SK-N-SH (cell line): ENCODE data around the gene EPB41L4A. TPM values are rescaled to one million over a fixed set of nuclear protein-coding genes. Genes with fewer than 3 reads are reported as not detected.
"Not testable (repeated sequence)": the region's sequence is repeated elsewhere in the genome, so short reads cannot be mapped to it uniquely, and the experiment has no call there.

Experiments
- CTCF ChIA-PET: fragments of 300-600, 350-600 bp; formaldehyde crosslinking; extraction: SDS; loops from one replicate; lab custom pipeline; 2021; lab: Yijun Ruan, JAX
- POLR2A ChIA-PET: fragments of 350-600 bp; sonication (Branson Sonifier 250); formaldehyde crosslinking; extraction: SDS; loops from one replicate; lab custom pipeline; 2020; ENCODE audit warnings: antibody characterized with exemption, inconsistent platforms; lab: Yijun Ruan, JAX
- DNase-seq: peaks from one replicate; pipeline ENCODE4 v3.0.0; 2012
- H2AFZ ChIP-seq: fragments of 200-600 bp; sonication (generic); 2 replicates; pipeline ENCODE4 v1.8.1; 2016; ENCODE audit warnings: antibody characterized with exemption, mild to moderate bottlenecking, low read depth
- H3F3A ChIP-seq: fragments of 200-600 bp; sonication (generic); replicated peaks from 2 replicates; pipeline ENCODE3; 2016; ENCODE audit warnings: antibody characterized with exemption, mild to moderate bottlenecking; ENCODE audit not compliant: insufficient read depth
- H3K27ac ChIP-seq, 2 experiments: fragments of 200-500 bp in 1 of 2; fragments of 200-600 bp in 1 of 2; sonication (Bioruptor generic) in 1 of 2; sonication (generic), shearing (Covaris generic) in 1 of 2; 2 replicates each; pipeline versions ENCODE4 v1.5.1 to v1.6.1; 2014 to 2016; ENCODE audit warnings: low read depth in 2 of 2, inconsistent platforms in 1 of 2, low read length in 1 of 2, mild to moderate bottlenecking in 1 of 2, mixed read lengths in 1 of 2
- H3K27me3 ChIP-seq: fragments of 200-600 bp; sonication (generic), shearing (Covaris generic); 2 replicates; pipeline ENCODE4 v1.6.1; 2016; ENCODE audit warnings: mixed run types; ENCODE audit not compliant: insufficient read depth
- H3K36me3 ChIP-seq, 2 experiments: fragments of 200-500 bp in 1 of 2; fragments of 200-600 bp in 1 of 2; sonication (Bioruptor generic) in 1 of 2; sonication (generic) in 1 of 2; replicated peaks in 1 of 2; 2 replicates each; pipeline versions ENCODE3 to v1.5.1; 2014 to 2016; ENCODE audit warnings: low read length in 1 of 2, mild to moderate bottlenecking in 1 of 2; ENCODE audit not compliant: insufficient read depth in 2 of 2, control insufficient read depth in 1 of 2
- H3K4me1 ChIP-seq, 2 experiments: fragments of 200-500 bp in 1 of 2; fragments of 200-600 bp in 1 of 2; sonication (Bioruptor generic) in 1 of 2; sonication (generic), shearing (Covaris generic) in 1 of 2; 2 replicates each; pipeline versions ENCODE4 v1.5.1 to v1.6.1; 2014 to 2016; ENCODE audit warnings: low read depth in 1 of 2, low read length in 1 of 2, mixed run types in 1 of 2; ENCODE audit not compliant: insufficient read depth in 2 of 2, control insufficient read depth in 1 of 2
- H3K4me2 ChIP-seq: fragments of 200-600 bp; sonication (generic), shearing (Covaris generic); 2 replicates; pipeline ENCODE4 v1.6.1; 2017; ENCODE audit warnings: mixed run types
- H3K4me3 ChIP-seq, 2 experiments: fragments of 200-500 bp in 1 of 2; fragments of 200-600 bp in 1 of 2; sonication (Bioruptor generic) in 1 of 2; sonication (generic), shearing (Covaris generic) in 1 of 2; 2 replicates each; pipeline versions ENCODE4 v1.5.1 to v1.8.1; 2014 to 2016; ENCODE audit warnings: low read depth in 2 of 2, inconsistent platforms in 1 of 2, low read length in 1 of 2, mild to moderate bottlenecking in 1 of 2, mixed read lengths in 1 of 2, moderate library complexity in 1 of 2
- H3K79me2 ChIP-seq: fragments of 200-600 bp; sonication (generic); 2 replicates; pipeline ENCODE4 v1.8.1; 2017; ENCODE audit warnings: mild to moderate bottlenecking; ENCODE audit not compliant: insufficient read depth
- H3K9ac ChIP-seq: fragments of 200-600 bp; sonication (generic); 2 replicates; pipeline ENCODE4 v1.6.1; 2017; ENCODE audit warnings: mixed run types
- H3K9me2 ChIP-seq: fragments of 200-600 bp; sonication (generic); 2 replicates; pipeline ENCODE4 v1.6.1; 2017; ENCODE audit warnings: mixed run types
- H3K9me3 ChIP-seq: fragments of 200-600 bp; sonication (generic); 2 replicates; pipeline ENCODE4 v1.6.1; 2017; ENCODE audit warnings: mixed run types, mild to moderate bottlenecking, moderate library complexity
- H4K20me1 ChIP-seq: fragments of 200-600 bp; sonication (generic); 2 replicates; pipeline ENCODE4 v1.6.1; 2017; ENCODE audit warnings: mild to moderate bottlenecking, mixed run types; ENCODE audit not compliant: insufficient read depth
- CHD2 ChIP-seq: fragments of 150-350 bp; IDR thresholded peaks from 2 replicates; pipeline ENCODE4 v1.6.1; 2018; ENCODE audit warnings: low read length; ENCODE audit not compliant: partially characterized antibody
- ELF1 ChIP-seq: IDR thresholded peaks from 2 replicates; pipeline ENCODE4 v1.4.0; 2012
- EP300 ChIP-seq, 2 experiments: IDR thresholded peaks; 2 replicates each; pipeline versions ENCODE4 v1.4.0 to v1.6.1; 2012; ENCODE audit warnings: borderline replicate concordance in 1 of 2, low read depth in 1 of 2, low read length in 1 of 2
- EZH2phosphoT487 ChIP-seq: fragments of 200-600 bp; sonication (generic); IDR thresholded peaks from 2 replicates; pipeline ENCODE4 v1.6.1; 2017; ENCODE audit warnings: low read depth, mixed run types, mild to moderate bottlenecking, antibody characterized with exemption, moderate library complexity, borderline replicate concordance
- FOXJ3 ChIP-seq: sonication (generic); formaldehyde crosslinking; IDR thresholded peaks from 2 replicates; pipeline ENCODE4 v1.5.1; 2020; ENCODE audit warnings: mild to moderate bottlenecking, missing genetic modification reagents
- FOXM1 ChIP-seq: IDR thresholded peaks from 2 replicates; pipeline ENCODE4 v1.4.0; 2012; ENCODE audit warnings: low read depth, mild to moderate bottlenecking
- GATA2 ChIP-seq: sonication (generic); formaldehyde crosslinking; IDR thresholded peaks from 2 replicates; pipeline ENCODE4 v1.5.0; 2020; ENCODE audit warnings: mild to moderate bottlenecking, missing genetic modification reagents
- MXI1 ChIP-seq: IDR thresholded peaks from 2 replicates; pipeline ENCODE4 v1.6.1; 2012; ENCODE audit warnings: mild to moderate bottlenecking, low read depth, low read length, improper control_type of control experiment
- NFIC ChIP-seq: IDR thresholded peaks from 2 replicates; pipeline ENCODE4 v1.4.0; 2012; ENCODE audit warnings: borderline replicate concordance
- NRF1 ChIP-seq: IDR thresholded peaks from 2 replicates; pipeline ENCODE4 v1.6.1; 2012; ENCODE audit warnings: low read depth, mild to moderate bottlenecking, low read length
- RAD21 ChIP-seq: IDR thresholded peaks from 2 replicates; pipeline ENCODE4 v1.6.1; 2012; ENCODE audit warnings: mild to moderate bottlenecking, low read length
- TAF1 ChIP-seq: IDR thresholded peaks from 2 replicates; pipeline ENCODE4 v1.6.1; 2012; ENCODE audit warnings: low read depth, mild to moderate bottlenecking, low read length, moderate library complexity, borderline replicate concordance
- TCF12 ChIP-seq: IDR thresholded peaks from 2 replicates; pipeline ENCODE4 v1.4.0; 2012
- whole genome bisulfite sequencing: methylation state at CpG from one replicate; pipeline ENCODE4 v1.1.6; 2017; ENCODE audit warnings: low lambda C conversion rate; 5-methylcytosine and 5-hydroxymethylcytosine counted together
- polyA plus RNA-seq, 3 experiments: library from polyadenylated mRNA; depleted of rRNA; stranded (reverse); fragments of >200 nt; gene quantifications; 2 replicates each; pipeline ENCODE4 v1.2.3, GENCODE V29; 2012
- TF ChIP-seq, protein P1 (sequence below): IDR thresholded peaks from 2 replicates; pipeline ENCODE4 v1.6.1; 2012; ENCODE audit warnings: mild to moderate bottlenecking, low read depth, low read length, moderate library complexity
- TF ChIP-seq, protein P2 (sequence below): fragments of 150-350 bp; IDR thresholded peaks from 2 replicates; pipeline ENCODE4 v1.6.1; 2016; ENCODE audit warnings: mild to moderate bottlenecking, low read depth, low read length
- TF ChIP-seq, protein P3 (sequence below): IDR thresholded peaks from 2 replicates; pipeline ENCODE4; 2012
- TF ChIP-seq, protein P4 (sequence below): IDR thresholded peaks from 2 replicates; pipeline ENCODE4 v1.4.0; 2012; ENCODE audit warnings: low read depth, borderline replicate concordance

The EPB41L4A gene
- polyA plus RNA-seq, 1 of the 3 experiments (the other 2 are of a cell fraction), result 0.07 TPM

DNA sequence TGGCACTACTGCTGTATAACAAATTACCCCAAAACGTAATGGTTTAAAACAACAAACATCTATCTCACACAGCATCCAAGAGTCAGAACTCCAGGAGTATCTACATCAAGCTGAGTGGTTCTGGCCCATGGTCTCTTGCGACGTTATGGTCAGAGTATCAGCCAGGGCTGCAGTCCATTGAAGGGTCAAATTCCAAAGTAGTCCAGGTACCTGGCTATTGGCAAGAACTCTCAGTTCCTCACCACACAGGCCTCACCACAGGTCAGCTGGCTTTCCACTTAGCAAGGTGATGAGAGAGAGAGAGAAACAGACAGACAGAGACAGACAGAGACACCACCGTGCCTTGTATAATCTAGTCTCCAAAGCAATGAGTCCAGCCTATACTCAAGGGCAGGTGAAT is 22.6 kb downstream of the EPB41L4A start:
- no peak overlapping the region for H3K4me2 ChIP-seq
- POLR2A ChIA-PET, result no interaction called here
- TF ChIP-seq NRF1, result no peak
- TF ChIP-seq MXI1, result no peak
- TF ChIP-seq, protein P1, sequence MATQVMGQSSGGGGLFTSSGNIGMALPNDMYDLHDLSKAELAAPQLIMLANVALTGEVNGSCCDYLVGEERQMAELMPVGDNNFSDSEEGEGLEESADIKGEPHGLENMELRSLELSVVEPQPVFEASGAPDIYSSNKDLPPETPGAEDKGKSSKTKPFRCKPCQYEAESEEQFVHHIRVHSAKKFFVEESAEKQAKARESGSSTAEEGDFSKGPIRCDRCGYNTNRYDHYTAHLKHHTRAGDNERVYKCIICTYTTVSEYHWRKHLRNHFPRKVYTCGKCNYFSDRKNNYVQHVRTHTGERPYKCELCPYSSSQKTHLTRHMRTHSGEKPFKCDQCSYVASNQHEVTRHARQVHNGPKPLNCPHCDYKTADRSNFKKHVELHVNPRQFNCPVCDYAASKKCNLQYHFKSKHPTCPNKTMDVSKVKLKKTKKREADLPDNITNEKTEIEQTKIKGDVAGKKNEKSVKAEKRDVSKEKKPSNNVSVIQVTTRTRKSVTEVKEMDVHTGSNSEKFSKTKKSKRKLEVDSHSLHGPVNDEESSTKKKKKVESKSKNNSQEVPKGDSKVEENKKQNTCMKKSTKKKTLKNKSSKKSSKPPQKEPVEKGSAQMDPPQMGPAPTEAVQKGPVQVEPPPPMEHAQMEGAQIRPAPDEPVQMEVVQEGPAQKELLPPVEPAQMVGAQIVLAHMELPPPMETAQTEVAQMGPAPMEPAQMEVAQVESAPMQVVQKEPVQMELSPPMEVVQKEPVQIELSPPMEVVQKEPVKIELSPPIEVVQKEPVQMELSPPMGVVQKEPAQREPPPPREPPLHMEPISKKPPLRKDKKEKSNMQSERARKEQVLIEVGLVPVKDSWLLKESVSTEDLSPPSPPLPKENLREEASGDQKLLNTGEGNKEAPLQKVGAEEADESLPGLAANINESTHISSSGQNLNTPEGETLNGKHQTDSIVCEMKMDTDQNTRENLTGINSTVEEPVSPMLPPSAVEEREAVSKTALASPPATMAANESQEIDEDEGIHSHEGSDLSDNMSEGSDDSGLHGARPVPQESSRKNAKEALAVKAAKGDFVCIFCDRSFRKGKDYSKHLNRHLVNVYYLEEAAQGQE, result no peak
- no peak for TF ChIP-seq FOXJ3 (CRISPR knock-in tag)
- TF ChIP-seq, protein P2, sequence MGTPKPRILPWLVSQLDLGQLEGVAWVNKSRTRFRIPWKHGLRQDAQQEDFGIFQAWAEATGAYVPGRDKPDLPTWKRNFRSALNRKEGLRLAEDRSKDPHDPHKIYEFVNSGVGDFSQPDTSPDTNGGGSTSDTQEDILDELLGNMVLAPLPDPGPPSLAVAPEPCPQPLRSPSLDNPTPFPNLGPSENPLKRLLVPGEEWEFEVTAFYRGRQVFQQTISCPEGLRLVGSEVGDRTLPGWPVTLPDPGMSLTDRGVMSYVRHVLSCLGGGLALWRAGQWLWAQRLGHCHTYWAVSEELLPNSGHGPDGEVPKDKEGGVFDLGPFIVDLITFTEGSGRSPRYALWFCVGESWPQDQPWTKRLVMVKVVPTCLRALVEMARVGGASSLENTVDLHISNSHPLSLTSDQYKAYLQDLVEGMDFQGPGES, result no peak
- no peak for TF ChIP-seq NFIC
- TF ChIP-seq TCF12, result no peak
- TF ChIP-seq, protein P3, sequence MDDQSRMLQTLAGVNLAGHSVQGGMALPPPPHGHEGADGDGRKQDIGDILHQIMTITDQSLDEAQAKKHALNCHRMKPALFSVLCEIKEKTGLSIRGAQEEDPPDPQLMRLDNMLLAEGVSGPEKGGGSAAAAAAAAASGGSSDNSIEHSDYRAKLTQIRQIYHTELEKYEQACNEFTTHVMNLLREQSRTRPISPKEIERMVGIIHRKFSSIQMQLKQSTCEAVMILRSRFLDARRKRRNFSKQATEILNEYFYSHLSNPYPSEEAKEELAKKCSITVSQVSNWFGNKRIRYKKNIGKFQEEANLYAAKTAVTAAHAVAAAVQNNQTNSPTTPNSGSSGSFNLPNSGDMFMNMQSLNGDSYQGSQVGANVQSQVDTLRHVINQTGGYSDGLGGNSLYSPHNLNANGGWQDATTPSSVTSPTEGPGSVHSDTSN, result no peak
- TF ChIP-seq RAD21, result no peak
- no peak for TF ChIP-seq ELF1
- TF ChIP-seq EP300 (IDR thresholded peaks at IDR 0.05; ENCODE audit: borderline replicate concordance in 1 of 2, low read depth in 1 of 2, low read length in 1 of 2), result no peak
- TF ChIP-seq, protein P4, sequence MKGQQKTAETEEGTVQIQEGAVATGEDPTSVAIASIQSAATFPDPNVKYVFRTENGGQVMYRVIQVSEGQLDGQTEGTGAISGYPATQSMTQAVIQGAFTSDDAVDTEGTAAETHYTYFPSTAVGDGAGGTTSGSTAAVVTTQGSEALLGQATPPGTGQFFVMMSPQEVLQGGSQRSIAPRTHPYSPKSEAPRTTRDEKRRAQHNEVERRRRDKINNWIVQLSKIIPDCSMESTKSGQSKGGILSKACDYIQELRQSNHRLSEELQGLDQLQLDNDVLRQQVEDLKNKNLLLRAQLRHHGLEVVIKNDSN, result no peak
- no peak for TF ChIP-seq EZH2phosphoT487
- no peak for TF ChIP-seq GATA2 (CRISPR knock-in tag)
- no peak for TF ChIP-seq FOXM1
- TF ChIP-seq TAF1, result no peak
- no peak for TF ChIP-seq CHD2
- TF ChIP-seq, all 33 proteins: peak for 0
- H3K9me3 ChIP-seq, result no peaks in the 10 kb centered on the region
- no peak overlapping the region for H3K27ac ChIP-seq
- no peaks in the 10 kb centered on the region for H3K9me2 ChIP-seq
- no peaks in the 10 kb centered on the region for H3K36me3 ChIP-seq
- no peaks in the 10 kb centered on the region for H3K27me3 ChIP-seq
- no peaks in the 10 kb centered on the region for H4K20me1 ChIP-seq
- no peak overlapping the region for H3K9ac ChIP-seq
- no peaks in the 10 kb centered on the region for H3K79me2 ChIP-seq
- 60% methylated on average over 4 of the region's 4 CpGs for WGBS
- no peak for DNase-seq
- no peak overlapping the region for H2AFZ ChIP-seq
- no peaks in the 10 kb centered on the region for H3F3A ChIP-seq
- CTCF ChIA-PET, result interaction anchor here (1.0 to 1.4 kb wide), 2 partner anchors 19 to 221 kb away, joined by 3 to 5 read pairs; no protein-coding TSS in a partner anchor
- H3K4me1 ChIP-seq, result no peaks in the 10 kb centered on the region
- no peak overlapping the region for H3K4me3 ChIP-seq

DNA sequence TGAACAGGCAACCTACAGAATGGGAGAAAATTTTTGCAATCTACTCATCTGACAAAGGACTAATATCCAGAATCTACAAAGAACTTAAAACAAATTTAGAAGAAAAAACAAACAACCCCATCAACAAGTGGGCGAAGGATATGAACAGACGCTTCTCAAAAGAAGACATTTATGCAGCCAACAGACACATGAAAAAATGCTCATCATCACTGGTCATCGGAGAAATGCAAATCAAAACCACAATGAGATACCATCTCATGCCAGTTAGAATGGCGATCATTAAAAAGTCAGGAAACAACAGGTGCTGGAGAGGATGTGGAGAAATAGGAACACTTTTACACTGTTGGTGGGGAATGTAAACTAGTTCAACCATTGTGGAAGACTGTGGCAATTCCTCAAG is 23.8 kb downstream of the EPB41L4A start:
- not testable (repeated sequence) for H3K9ac ChIP-seq
- WGBS, result 63% methylated on average over 4 of the region's 4 CpGs

More for the DNA sequence above, 23.8 kb downstream of the EPB41L4A start:
- H3K9me3 ChIP-seq, H4K20me1 ChIP-seq, DNase-seq, H3K4me3 ChIP-seq, H3K27me3 ChIP-seq, H3K4me2 ChIP-seq, H3K27ac ChIP-seq, H2AFZ ChIP-seq, POLR2A ChIA-PET, H3K4me1 ChIP-seq, H3K36me3 ChIP-seq, H3F3A ChIP-seq, H3K79me2 ChIP-seq, H3K9me2 ChIP-seq: not testable (repeated sequence)
- CTCF ChIA-PET, result interaction anchor here (1.4 kb wide), 1 partner anchor 220 kb away, joined by 5 read pairs; no protein-coding TSS in a partner anchor
